Measurements from ENCODE around the gene CHRNA10.
"Not testable (repeated sequence)": the region's sequence is repeated elsewhere in the genome, so short reads cannot be mapped to it uniquely, and the experiment has no call there.

CHRNA10 gene

DNA sequence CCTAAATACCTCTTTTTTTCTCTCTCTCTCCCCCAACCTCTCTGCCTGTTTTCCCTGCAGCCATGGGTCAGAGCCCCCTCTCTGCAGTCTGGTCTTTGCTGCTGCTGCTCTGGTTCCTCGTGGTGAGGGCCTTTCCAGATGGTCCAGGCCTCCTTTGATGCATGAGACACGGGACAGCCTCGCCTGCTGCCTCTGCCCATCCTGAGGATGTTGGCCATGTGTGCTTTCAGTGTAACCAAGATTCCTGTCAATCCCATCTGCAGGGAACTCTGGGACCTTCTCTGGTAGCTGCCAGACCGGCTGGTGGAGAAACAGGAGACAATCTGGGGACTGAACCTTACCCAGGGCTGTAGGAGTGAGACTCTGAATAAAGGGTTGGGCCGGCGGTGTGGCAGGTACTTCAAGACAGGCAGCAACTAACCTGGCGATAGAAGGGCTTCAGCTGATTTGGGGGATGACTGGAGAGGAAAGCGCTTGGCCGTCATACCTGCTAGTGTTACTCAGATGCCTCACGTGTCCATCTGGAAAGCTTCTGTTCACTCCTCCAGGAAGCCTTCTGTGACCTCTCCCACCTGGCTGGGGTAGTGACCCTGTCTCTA, 7.1 kb downstream of the CHRNA10 start:
- no peak for DNase-seq (ENCODE audit: low read depth in 2 of 2)

- no peak for DNase-seq (ENCODE audit: low read depth in 2 of 2)
Observed at GRCh38 chr11:3662856-3663255, 8.3 kb downstream of the CHRNA10 start.

DNA sequence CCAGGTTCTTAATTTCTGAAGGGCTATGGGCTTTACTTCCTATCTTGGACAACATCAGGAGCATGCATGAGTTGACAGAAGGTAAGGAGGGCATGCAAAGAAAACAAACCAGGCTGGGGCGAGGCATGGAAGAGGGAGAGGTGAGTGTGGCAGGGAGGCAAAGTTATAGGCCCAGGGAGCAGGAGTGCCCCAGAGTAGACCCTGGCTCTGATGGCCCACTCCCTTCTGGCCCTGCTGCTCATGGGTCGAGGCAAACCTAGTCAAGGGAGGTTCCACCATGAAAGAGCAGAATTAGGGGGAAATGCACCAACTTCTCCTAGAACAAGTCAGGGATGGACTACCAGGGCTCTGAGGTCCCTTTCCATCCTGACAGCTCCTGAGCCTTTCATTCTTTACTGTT, 10.2 kb downstream of the CHRNA10 start:
- no peak for DNase-seq (ENCODE audit: low read depth in 2 of 2)

GRCh38 chr11:3659595-3660515, 11.3 kb downstream of the CHRNA10 start:
- DNase-seq (ENCODE audit: low read depth in 2 of 2), result no peak

- DNase-seq (ENCODE audit: low read depth in 2 of 2), result no peak
Observed at GRCh38 chr11:3658252-3658651, 12.9 kb downstream of the CHRNA10 start.

GRCh38 chr11:3657331-3657730, 13.9 kb downstream of the CHRNA10 start:
- DNase-seq (ENCODE audit: low read depth in 2 of 2), result not testable (repeated sequence)

DNA sequence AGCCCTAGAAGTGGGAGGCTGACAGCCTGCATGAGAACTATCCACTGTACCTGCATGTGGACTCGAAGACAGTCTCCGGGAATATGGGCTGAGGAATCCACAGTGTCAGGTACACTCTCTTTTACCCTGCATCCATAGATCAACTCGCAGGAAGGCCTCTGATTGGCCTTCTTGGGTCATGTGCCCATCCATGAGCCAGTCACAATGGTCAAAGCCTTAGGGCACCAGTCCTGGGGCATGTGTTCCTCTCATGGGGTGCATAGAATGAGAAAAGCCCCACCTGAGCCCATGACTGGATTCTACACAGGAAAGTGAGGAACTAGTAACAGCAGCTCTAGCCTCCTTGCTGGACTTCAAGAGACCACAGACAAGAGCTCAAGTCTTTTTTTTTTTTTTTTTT, 15.6 kb downstream of the CHRNA10 start:
- DNase-seq (ENCODE audit: low read depth in 2 of 2), result no peak

DNA sequence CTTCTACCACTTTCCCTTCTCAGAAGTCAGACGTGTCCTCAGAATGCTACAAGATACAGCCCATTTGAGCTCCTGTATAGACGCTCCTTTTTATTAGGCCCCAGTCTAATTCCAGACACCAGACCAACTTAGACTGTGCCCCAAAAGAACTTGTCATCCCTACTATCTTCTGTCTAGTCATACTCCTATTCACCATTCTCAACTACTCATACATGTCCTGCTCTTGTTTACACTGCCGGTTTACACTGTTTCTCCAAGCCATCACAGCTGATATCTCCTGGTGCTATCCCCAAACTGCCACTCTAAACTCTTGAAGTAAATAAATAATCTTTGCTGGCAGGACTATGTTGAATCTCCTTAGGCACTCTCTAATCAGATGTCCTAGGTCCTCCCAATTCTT, 18.7 kb downstream of the CHRNA10 start:
- DNase-seq (ENCODE audit: low read depth in 2 of 2), result not testable (repeated sequence)

- DNase-seq (ENCODE audit: low read depth in 2 of 2), result not testable (repeated sequence)
Observed at GRCh38 chr11:3649374-3649773, 21.8 kb downstream of the CHRNA10 start.

DNA sequence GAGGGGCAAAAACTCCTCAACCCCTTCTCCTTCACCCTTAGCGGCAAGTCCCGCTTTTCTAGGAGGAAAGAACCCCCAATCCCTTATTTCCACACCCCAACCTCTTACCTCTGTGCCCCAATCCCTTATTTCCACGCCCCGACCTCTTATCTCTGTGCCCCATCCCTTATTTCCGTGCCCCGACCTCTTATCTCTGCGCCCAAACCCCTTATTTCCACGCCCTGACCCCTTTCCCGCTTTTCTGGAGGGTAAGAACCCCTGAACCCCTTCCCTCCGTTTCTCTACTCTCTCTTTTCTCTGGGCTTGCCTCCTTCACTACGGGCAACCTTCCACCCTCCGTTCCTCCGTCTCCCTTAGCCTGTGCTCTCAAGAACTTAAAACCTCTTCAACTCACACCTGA, 22.3 kb downstream of the CHRNA10 start:
- DNase-seq (ENCODE audit: low read depth in 2 of 2), result not testable (repeated sequence)

DNA sequence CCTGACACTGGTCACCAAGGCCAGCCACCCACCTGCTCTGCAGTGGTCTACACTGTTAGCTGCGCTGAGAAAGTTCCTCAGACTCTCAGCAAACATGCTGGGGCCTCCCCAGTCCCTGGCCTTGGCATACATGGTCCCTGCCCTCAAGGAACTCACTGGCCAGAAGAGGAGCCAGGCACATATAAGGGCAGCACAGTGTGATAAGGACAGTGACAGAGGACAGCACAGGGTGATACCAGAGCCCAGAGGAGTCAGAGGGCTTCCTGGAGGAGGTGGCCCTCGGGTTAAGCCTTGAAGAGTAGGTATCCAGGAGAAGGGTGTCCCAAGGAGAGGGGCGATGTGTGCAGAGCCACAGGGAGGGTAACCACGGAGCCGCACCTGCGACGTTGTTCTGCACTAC, 25.6 kb downstream of the CHRNA10 start:
- no peak for DNase-seq (ENCODE audit: low read depth in 2 of 2)

DNA sequence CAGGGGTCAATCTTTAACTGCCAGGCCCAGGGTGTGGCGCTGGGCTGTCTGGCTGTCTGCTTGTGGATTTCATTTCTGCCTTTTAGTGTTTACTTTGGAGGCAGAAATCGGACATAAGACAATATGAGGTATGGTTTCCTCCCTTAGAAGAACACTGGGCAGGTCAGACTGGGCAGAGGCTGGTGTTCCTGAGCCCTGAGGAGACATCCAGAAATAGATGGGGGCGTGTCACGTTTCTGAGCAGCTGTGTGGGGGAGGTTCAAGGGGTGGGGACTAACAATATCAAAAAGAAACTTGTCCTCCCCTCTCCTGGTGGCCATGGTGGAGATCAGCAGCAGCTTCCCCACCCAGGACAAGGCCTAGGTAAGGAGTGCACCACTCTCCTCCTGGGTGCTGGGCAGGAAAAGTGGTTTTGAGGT, 26.4 kb downstream of the CHRNA10 start, which contains the start of gene ART1:
Gene ART1 (plus strand): TSS at position 312 of the 419 bp plus-strand sequence. CDS start 14,086 bp downstream, outside the sequence.
- no peak for DNase-seq (ENCODE audit: low read depth in 2 of 2)

GRCh38 chr11:3643102-3643546, 28.1 kb downstream of the CHRNA10 start:
- DNase-seq (ENCODE audit: low read depth in 2 of 2), result not testable (repeated sequence)

GRCh38 chr11:3642071-3642951, 28.9 kb downstream of the CHRNA10 start:
- DNase-seq (ENCODE audit: low read depth in 2 of 2), result peak; percentile 5 to 70

- no peak for DNase-seq (ENCODE audit: low read depth in 2 of 2)
Observed at GRCh38 chr11:3641701-3642070, 29.5 kb downstream of the CHRNA10 start, which contains the start of gene ART5. Gene ART5 (minus strand): TSS chr11:3641992. CDS start chr11:3641862, 130 bp downstream.

DNA sequence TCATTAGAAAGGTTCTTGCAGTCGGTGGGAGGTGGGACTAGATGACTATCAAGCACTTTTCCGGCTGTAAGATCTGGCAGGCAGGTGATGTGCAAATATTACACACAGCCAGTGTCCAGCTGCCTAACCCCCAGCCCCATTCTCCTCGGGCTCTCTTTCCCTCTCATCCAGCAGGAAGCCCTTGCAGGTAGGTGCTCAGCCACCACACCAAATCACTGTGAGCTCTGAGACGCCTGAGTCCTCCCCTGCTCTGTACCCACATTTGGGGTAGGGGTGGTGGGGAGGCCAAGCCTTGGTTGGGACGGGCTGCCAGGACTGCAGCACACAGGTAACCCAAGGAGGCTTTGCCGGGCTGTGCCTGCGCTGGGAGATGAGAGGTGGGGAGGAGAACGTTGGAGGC, 30.0 kb downstream of the CHRNA10 start:
- no peak for DNase-seq (ENCODE audit: low read depth in 2 of 2)

GRCh38 chr11:3639841-3640240, 31.3 kb downstream of the CHRNA10 start:
- DNase-seq (ENCODE audit: low read depth in 2 of 2), result no peak

- DNase-seq (ENCODE audit: low read depth in 2 of 2), result no peak
Observed at GRCh38 chr11:3638513-3638912, 32.7 kb downstream of the CHRNA10 start.

DNA sequence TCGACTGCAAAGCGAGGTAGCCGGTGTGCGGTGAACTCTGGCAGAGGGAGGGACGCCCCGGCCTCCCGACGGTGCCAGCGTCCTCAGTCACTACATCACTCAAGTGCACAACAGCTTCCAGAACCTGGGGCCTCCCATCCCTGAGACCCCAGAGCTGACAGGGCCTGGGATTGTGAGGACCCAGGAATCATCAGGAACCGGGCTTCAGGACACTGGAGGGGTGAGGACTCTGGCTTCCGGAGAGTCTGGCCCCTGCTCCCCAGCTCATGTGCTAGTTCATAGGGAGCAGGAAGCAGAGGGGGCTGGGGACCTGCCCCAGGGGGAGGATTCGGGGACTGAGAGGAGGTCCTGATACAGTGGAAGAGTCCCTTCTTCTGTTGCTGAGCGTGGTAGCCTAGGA, 34.0 kb downstream of the CHRNA10 start:
- DNase-seq (ENCODE audit: low read depth in 2 of 2), result no peak

DNA sequence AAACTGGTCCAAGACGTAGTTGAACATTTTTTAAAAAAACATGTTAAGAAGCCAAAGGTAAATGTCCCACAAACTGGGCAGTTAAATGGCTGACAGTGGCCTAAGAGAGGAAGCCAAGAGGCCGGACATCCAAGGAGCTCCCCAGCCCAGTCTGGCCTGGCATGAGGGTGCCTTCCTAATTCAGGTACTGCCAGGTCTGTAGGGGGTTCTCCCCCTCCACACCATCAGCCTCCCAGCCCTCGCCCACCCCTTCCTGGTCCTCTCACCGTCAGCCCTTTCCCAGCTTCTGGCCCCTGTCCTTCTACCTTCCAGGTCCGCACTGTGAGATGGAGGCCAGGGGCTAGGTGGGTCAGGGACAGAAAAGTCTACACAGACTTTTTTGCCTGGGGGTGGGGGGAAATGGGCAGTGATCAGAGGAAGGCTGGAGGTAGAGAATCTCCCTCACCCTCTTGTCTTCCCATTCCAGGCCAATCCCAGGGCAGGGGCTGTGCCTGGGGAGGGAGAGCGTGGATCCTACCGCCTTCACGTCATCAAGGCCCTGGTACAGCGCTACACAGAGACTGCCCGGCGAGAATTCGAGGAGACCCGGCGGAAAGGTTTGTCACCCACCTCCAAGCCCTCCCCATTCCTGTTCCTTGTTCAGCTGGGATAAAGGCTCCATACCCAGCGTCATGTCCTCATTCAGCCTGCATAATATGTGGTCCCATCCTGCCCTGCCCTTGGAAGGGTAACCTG, 35.4 kb downstream of the CHRNA10 start:
- no peak for DNase-seq (ENCODE audit: low read depth in 2 of 2)

DNA sequence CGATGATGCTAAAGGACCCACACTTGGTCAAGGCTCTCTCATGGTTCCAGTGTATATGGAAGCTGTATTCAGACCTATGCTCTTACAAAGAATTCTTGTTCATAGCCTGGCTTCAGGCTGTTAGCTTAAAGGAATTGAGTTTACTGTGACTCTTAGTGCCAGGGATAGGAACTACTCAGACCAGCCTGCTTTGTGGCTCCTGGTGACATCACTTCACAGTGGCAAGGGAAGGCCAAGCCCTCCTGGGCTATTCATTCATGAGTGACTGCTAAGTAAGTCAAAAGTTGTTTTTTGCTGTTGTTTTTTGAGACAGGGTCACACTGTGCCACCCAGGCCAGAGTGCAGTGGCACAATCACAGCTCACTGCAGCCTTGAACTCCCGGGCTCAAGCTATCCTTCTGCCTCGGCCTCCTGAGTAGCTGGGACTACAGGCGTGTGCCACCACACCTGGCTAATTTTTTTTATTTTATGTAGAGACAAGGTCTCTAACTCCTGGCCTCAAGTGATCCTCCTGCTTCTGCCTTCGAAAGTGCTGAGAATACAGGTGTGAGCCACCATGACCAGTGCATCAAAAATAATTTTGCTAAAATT, 39.0 kb downstream of the CHRNA10 start:
- DNase-seq (ENCODE audit: low read depth in 2 of 2), result no peak

Measured in stimulated activated CD4-positive, alpha-beta T cell treated with anti-CD3 and anti-CD28 coated beads, Interleukin-15, amount 100 ng/mL, for 48 hours (primary cell).